ENCODE measurements around the gene HYKK.
A peak's percentile ranks its signal among the peaks of the same experiment; 100 is the strongest.
"Not testable (repeated sequence)": the region's sequence is repeated elsewhere in the genome, so short reads cannot be mapped to it uniquely, and the experiment has no call there.

Gene HYKK

DNA sequence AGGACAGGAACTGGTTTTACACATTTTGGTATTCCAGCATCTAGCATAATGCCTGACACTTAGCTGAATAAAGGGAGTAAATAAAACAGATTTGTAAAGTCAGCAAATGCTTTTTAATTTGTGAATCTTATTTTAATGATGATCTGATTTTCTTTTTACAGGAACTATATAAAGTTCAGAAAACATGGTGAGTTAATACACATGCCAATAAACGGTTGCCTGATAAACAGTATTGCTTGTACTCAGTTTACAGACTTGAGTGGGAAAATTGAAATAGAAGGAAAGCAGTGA, 34.3 kb downstream of the HYKK start:
- H3K27ac ChIP-seq (ENCODE audit: low read length) = no peak overlapping the region
- H3K9ac ChIP-seq (ENCODE audit: low read depth, low read length) = peak overlapping the region; percentile 96
- H3K9me3 ChIP-seq (ENCODE audit: insufficient read depth, low read depth, low read length) = no peaks in the 10 kb centered on the region
- H3K27me3 ChIP-seq (ENCODE audit: insufficient read depth, low read length) = no peaks in the 10 kb centered on the region
- peaks cover 5% of the 10 kb centered on the region; the same call in 1 of the 2 replicates for H3K4me1 ChIP-seq (ENCODE audit: insufficient read depth, low read length)
- peaks cover 50% of the 10 kb centered on the region for H3K36me3 ChIP-seq (ENCODE audit: insufficient read depth, low read depth, low read length)
- H3K4me3 ChIP-seq (ENCODE audit: low read length) = peak overlapping the region; percentile 90

DNA sequence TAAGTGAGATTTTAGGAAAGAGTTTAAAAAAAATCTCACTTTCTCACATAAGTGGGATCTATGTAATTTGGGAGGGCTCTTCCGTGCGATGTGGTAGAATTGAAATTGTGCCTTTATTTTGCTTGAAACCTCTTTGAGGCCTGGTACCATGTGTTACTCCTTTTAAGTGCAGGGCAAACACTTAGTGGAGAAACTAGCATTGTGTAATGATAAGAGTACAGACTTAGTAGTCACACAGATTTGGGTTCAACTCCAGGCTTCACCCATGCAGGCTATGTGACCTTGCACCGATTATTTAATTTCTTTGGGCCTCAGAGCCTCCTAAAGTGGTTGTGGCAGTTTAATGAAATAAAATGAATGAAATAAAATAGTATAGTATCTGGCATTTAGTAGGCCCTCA, 35.3 kb downstream of the HYKK start:
- H3K9me3 ChIP-seq (ENCODE audit: insufficient read depth, low read depth, low read length) = no peaks in the 10 kb centered on the region
- no peak overlapping the region for H3K27ac ChIP-seq (ENCODE audit: low read length)
- peaks cover 5% of the 10 kb centered on the region; the same call in 1 of the 2 replicates for H3K4me1 ChIP-seq (ENCODE audit: insufficient read depth, low read length)
- H3K36me3 ChIP-seq (ENCODE audit: insufficient read depth, low read depth, low read length) = peaks cover 59% of the 10 kb centered on the region
- H3K4me3 ChIP-seq (ENCODE audit: low read length) = no peak overlapping the region
- no peaks in the 10 kb centered on the region for H3K27me3 ChIP-seq (ENCODE audit: insufficient read depth, low read length)
- no peak overlapping the region for H3K9ac ChIP-seq (ENCODE audit: low read depth, low read length)

DNA sequence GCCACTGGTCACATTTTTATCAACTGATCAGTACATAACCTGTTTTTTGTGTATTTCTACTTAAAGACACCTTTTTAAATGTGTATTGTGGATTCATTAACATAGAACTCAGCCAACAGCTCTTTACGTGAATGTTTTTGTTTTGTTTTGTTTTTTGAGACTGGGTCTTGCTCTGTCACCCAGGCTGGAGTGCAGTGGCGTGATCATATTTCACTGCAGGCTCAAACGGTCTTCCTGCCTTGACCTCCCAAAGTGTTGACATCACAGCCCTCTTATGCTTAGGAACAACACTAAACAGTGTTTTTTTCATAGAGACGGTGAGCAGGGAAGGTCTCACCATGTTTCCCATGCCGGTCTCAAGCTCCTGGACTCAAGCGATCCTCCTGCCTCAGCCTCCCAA, 42.8 kb downstream of the HYKK start:
- H3K4me1 ChIP-seq (ENCODE audit: insufficient read depth, low read length) = no peaks in the 10 kb centered on the region
- no peaks in the 10 kb centered on the region for H3K9me3 ChIP-seq (ENCODE audit: insufficient read depth, low read depth, low read length)
- H3K4me3 ChIP-seq (ENCODE audit: low read length) = no peak overlapping the region
- H3K9ac ChIP-seq (ENCODE audit: low read depth, low read length) = no peak overlapping the region
- H3K27ac ChIP-seq (ENCODE audit: low read length) = no peak overlapping the region
- no peaks in the 10 kb centered on the region for H3K27me3 ChIP-seq (ENCODE audit: insufficient read depth, low read length)
- H3K36me3 ChIP-seq (ENCODE audit: insufficient read depth, low read depth, low read length) = peaks cover 60% of the 10 kb centered on the region

DNA sequence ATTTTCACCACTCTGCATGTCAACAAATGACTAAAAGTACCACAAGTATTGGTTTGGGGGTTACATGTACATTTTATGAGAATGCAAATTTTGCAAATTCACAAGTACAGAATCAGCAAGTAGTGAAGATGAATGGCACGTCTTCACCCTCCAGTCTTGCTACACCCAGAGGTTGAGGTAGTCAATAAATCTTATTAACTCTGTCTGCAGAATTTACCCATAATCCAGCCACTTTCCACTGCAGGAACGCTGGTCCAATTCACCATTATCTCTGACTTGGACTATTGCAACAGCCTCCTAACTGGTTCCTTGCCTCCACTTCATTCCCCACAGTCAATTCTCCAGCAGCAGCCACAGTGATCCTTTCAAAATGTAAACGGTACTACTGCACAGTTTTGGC, 43.4 kb downstream of the HYKK start:
- H3K4me3 ChIP-seq (ENCODE audit: low read length) = no peak overlapping the region
- H3K9me3 ChIP-seq (ENCODE audit: insufficient read depth, low read depth, low read length) = no peaks in the 10 kb centered on the region
- no peaks in the 10 kb centered on the region for H3K4me1 ChIP-seq (ENCODE audit: insufficient read depth, low read length)
- no peak overlapping the region for H3K27ac ChIP-seq (ENCODE audit: low read length)
- H3K36me3 ChIP-seq (ENCODE audit: insufficient read depth, low read depth, low read length) = peaks cover 54% of the 10 kb centered on the region
- H3K9ac ChIP-seq (ENCODE audit: low read depth, low read length) = no peak overlapping the region
- H3K27me3 ChIP-seq (ENCODE audit: insufficient read depth, low read length) = no peaks in the 10 kb centered on the region

DNA sequence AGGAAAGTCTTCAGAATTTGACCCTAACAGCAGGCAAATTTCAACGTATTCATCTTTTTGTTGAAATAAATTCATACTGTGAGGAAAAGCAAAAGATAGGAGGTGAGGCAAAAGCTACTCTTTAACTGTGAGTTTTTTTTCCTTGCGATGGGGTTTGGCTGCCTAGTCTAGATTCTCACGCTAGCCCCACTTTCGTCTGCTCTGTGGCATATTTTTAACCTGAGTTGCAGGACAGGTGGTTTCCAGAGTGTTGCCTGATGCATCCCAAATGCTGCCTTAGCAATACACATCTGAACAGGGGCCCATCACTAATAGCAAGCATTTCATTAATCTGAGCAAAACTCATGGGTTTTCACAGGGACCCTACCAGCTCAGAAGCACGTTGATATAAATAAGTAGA, 44.5 kb downstream of the HYKK start:
- Histone ChIP-seq H3K4me1 (ENCODE audit: insufficient read depth, low read length) (no peaks in the 10 kb centered on the region), H3K27ac (ENCODE audit: low read length) (no peak overlapping the region)

DNA sequence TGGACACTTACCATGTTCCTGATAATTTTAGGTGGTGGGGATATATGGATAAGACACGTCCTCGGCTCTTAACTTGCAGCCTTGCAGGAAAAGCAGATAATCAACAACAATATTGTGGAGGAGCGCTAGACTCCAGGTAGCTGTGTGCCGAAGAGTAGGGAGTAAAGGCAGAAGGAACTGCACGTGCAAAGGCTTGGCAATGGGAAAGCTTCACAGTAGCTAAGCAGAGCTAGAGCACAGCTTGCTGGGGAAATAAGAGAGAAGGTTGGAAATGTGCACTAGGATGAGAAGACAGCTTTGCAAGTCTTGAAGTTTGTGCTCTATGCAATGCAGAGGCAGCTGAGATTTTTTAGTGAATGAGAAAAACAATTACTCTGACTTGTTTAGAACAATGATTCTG, 45.2 kb downstream of the HYKK start:
- Histone ChIP-seq H3K36me3 (ENCODE audit: insufficient read depth, low read depth, low read length) (peaks cover 36% of the 10 kb centered on the region), H3K9me3 (ENCODE audit: insufficient read depth, low read depth, low read length) (no peaks in the 10 kb centered on the region), H3K4me1 (ENCODE audit: insufficient read depth, low read length) (no peaks in the 10 kb centered on the region), H3K27ac (ENCODE audit: low read length) (no peak overlapping the region), H3K27me3 (ENCODE audit: insufficient read depth, low read length) (no peaks in the 10 kb centered on the region), H3K4me3 (ENCODE audit: low read length) (no peak overlapping the region), H3K9ac (ENCODE audit: low read depth, low read length) (no peak overlapping the region)

More for the DNA sequence above, 44.5 kb downstream of the HYKK start:
- Histone ChIP-seq H3K4me3 (ENCODE audit: low read length) (no peak overlapping the region), H3K36me3 (ENCODE audit: insufficient read depth, low read depth, low read length) (peaks cover 43% of the 10 kb centered on the region), H3K27me3 (ENCODE audit: insufficient read depth, low read length) (no peaks in the 10 kb centered on the region), H3K9me3 (ENCODE audit: insufficient read depth, low read depth, low read length) (no peaks in the 10 kb centered on the region), H3K9ac (ENCODE audit: low read depth, low read length) (no peak overlapping the region)

DNA sequence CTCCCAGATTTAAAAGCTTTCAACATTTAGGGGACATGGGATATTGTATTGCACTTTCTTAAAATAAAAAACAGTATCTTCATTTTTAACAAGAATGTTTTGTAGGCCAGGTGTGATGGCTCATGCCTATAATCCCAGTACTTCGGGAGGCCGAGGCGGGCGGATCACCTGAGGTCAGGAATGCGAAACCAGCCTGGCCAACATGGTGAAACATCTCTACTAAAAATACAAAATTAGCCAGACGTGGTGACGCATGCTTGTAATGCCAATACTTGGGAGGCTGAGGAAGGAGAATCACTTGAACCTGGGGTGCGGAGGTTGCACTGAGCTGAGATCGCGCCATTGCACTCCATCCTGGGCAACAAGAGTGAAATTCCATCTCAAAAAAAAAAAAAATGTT, 52.8 kb downstream of the HYKK start:
- not testable (repeated sequence) for H3K4me3 ChIP-seq (ENCODE audit: low read length); H3K9ac ChIP-seq (ENCODE audit: low read depth, low read length); H3K9me3 ChIP-seq (ENCODE audit: insufficient read depth, low read depth, low read length); H3K27ac ChIP-seq (ENCODE audit: low read length); H3K36me3 ChIP-seq (ENCODE audit: insufficient read depth, low read depth, low read length); H3K4me1 ChIP-seq (ENCODE audit: insufficient read depth, low read length); H3K27me3 ChIP-seq (ENCODE audit: insufficient read depth, low read length)

DNA sequence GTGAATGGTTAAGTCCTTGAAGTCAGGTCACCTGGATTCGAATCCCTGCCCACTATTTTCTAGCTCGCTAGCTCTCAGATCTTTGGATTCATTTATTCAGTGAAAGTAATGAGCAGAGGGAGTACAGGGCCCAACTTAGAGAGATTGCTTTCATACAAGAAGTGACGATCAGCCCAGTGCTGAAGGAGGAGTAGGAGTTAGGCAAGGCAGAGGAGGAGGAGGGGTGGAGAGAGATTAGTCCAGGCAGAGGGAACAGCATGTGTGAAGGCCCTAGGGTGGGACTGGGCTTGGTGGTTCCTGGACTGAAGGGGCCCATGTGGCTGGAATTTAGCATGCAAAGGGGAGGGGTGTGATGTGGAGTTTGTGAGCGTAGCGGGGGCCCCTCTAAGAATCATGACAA, 54.1 kb downstream of the HYKK start:
- Histone ChIP-seq H3K9ac (ENCODE audit: low read depth, low read length) (no peak overlapping the region), H3K4me3 (ENCODE audit: low read length) (no peak overlapping the region), H3K4me1 (ENCODE audit: insufficient read depth, low read length) (peaks cover 5% of the 10 kb centered on the region; the same call in 1 of the 2 replicates), H3K36me3 (ENCODE audit: insufficient read depth, low read depth, low read length) (no peaks in the 10 kb centered on the region), H3K27me3 (ENCODE audit: insufficient read depth, low read length) (0 out of 2 replicates have a peak, but pooled peaks cover 3% of the 10 kb centered on the region), H3K27ac (ENCODE audit: low read length) (no peak overlapping the region), H3K9me3 (ENCODE audit: insufficient read depth, low read depth, low read length) (no peaks in the 10 kb centered on the region)

GRCh38 chr15:78563092-78563491, 55.7 kb downstream of the HYKK start:
- H3K9me3 ChIP-seq (ENCODE audit: insufficient read depth, low read depth, low read length) = no peaks in the 10 kb centered on the region
- no peak overlapping the region for H3K4me3 ChIP-seq (ENCODE audit: low read length)
- H3K9ac ChIP-seq (ENCODE audit: low read depth, low read length) = no peak overlapping the region
- H3K4me1 ChIP-seq (ENCODE audit: insufficient read depth, low read length) = peaks cover 5% of the 10 kb centered on the region; the same call in 1 of the 2 replicates
- no peaks in the 10 kb centered on the region for H3K36me3 ChIP-seq (ENCODE audit: insufficient read depth, low read depth, low read length)
- H3K27ac ChIP-seq (ENCODE audit: low read length) = no peak overlapping the region
- H3K27me3 ChIP-seq (ENCODE audit: insufficient read depth, low read length) = 0 out of 2 replicates have a peak, but pooled peaks cover 3% of the 10 kb centered on the region

DNA sequence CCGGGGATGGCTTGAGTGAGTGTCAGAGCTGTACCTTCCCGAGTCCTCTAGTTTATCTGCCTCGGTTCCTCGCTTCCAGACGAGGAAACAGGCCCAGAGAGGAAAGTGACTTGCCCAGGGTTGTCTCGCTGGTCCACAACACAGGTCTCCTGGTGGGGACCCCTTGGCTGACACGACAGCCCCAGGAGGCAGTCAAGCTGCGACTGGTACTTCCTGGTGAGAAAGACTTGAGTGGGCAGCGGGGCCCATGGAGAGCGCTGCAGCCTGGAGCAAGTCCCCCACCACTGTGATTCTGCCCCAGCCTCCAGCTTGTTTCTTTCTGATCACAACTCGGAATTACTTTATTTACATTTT, 57.3 kb downstream of the HYKK start:
- no peak overlapping the region for H3K9ac ChIP-seq (ENCODE audit: low read depth, low read length)
- H3K36me3 ChIP-seq (ENCODE audit: insufficient read depth, low read depth, low read length) = no peaks in the 10 kb centered on the region
- H3K4me3 ChIP-seq (ENCODE audit: low read length) = peak overlapping the region; percentile 51; the same call in 1 of the 2 replicates
- peaks cover 5% of the 10 kb centered on the region; the same call in 1 of the 2 replicates for H3K4me1 ChIP-seq (ENCODE audit: insufficient read depth, low read length)
- H3K9me3 ChIP-seq (ENCODE audit: insufficient read depth, low read depth, low read length) = no peaks in the 10 kb centered on the region
- 0 out of 2 replicates have a peak, but pooled peaks cover 3% of the 10 kb centered on the region for H3K27me3 ChIP-seq (ENCODE audit: insufficient read depth, low read length)
- H3K27ac ChIP-seq (ENCODE audit: low read length) = no peak overlapping the region

DNA sequence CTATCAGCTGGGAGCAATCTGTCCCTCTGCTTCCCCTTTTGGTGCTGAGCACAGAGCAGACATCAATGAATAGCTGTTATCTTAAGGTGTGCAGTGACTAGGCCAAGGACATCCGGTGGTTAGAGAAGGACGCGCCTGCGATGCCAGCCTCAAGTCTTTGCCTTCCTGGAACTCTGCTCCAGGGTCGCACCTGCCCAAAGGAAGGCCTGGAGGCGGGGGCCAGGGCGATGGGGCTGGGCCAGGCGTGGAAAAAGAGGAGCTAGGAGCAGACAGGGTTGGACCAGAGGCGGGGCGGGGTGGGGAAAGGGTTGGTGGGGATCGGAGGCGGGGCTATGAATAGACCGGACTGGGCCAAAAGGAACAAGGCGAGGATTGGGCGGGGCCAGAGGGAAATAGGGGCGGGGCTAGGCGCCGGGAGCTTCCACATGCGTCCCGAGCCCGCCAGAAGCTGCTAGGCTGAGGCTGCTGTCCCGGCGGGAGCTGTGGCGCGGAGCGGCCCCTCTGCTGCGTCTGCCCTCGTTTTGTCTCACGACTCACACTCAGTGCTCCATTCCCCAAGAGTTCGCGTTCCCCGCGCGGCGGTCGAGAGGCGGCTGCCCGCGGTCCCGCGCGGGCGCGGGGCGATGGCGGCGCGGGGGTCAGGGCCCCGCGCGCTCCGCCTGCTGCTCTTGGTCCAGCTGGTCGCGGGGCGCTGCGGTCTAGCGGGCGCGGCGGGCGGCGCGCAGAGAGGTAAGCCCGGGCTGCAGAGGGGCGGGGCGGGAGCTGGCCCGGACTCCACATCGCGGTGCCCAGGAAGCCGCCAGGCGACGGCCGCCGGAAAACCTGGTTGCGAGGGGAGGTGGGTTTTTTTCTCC, 57.9 kb downstream of the HYKK start, which contains the start of gene CHRNA5:
CHRNA5 (plus strand) TSS at position 424 of the 854 bp plus-strand sequence; CDS start at position 624, 200 bp downstream.
- 0 out of 2 replicates have a peak, but pooled peaks cover 3% of the 10 kb centered on the region for H3K27me3 ChIP-seq (ENCODE audit: insufficient read depth, low read length)
- H3K9me3 ChIP-seq (ENCODE audit: insufficient read depth, low read depth, low read length) = no peaks in the 10 kb centered on the region
- H3K36me3 ChIP-seq (ENCODE audit: insufficient read depth, low read depth, low read length) = no peaks in the 10 kb centered on the region
- H3K4me1 ChIP-seq (ENCODE audit: insufficient read depth, low read length) = peaks cover 5% of the 10 kb centered on the region; the same call in 1 of the 2 replicates
- peak within 1 kb of the TSS; percentile 46 for H3K27ac ChIP-seq (ENCODE audit: low read length)
- peak within 1 kb of the TSS; percentile 92 for H3K9ac ChIP-seq (ENCODE audit: low read depth, low read length)
- H3K4me3 ChIP-seq (ENCODE audit: low read length) = peak within 1 kb of the TSS; percentile 97
